H9 (cell line): ENCODE results near the gene RYR1. TPM values are rescaled to one million over a fixed set of nuclear protein-coding genes. Genes with fewer than 3 reads are reported as not detected.

ENCODE experiments used
- DNase-seq: peaks from one replicate; pipeline ENCODE4 v3.0.0-alpha.2; 2017
- H2AFZ ChIP-seq: one replicate; pipeline ENCODE4 v1.6.1; 2013; ENCODE audit warnings: mild to moderate bottlenecking, low read length, control low read depth, moderate library complexity
- H2AK5ac ChIP-seq: 2 replicates; pipeline ENCODE4 v1.6.1; 2013; ENCODE audit warnings: low read length, control low read depth, mixed read lengths; ENCODE audit not compliant: insufficient read length
- H2BK120ac ChIP-seq: one replicate; pipeline ENCODE4 v1.6.1; 2013; ENCODE audit warnings: low read depth, mild to moderate bottlenecking, low read length, control low read depth, inconsistent platforms; ENCODE audit not compliant: poor library complexity, severe bottlenecking
- H2BK12ac ChIP-seq: 2 replicates; pipeline ENCODE4 v1.6.1; 2013; ENCODE audit warnings: low read length, control low read depth, mixed read lengths, low read depth; ENCODE audit not compliant: insufficient read length
- H2BK15ac ChIP-seq: 2 replicates; pipeline ENCODE4 v1.6.1; 2013; ENCODE audit warnings: low read depth, low read length, control low read depth
- H2BK20ac ChIP-seq: one replicate; pipeline ENCODE4 v1.6.1; 2013; ENCODE audit warnings: low read depth, mild to moderate bottlenecking, low read length, control low read depth, inconsistent platforms; ENCODE audit not compliant: poor library complexity, severe bottlenecking
- H2BK5ac ChIP-seq: 2 replicates; pipeline ENCODE4 v1.6.1; 2013; ENCODE audit warnings: low read length, control low read depth, mixed read lengths; ENCODE audit not compliant: insufficient read length
- H3K14ac ChIP-seq: 2 replicates; pipeline ENCODE4 v1.6.1; 2013; ENCODE audit warnings: low read length, control low read depth; ENCODE audit not compliant: insufficient read depth
- H3K18ac ChIP-seq: 2 replicates; pipeline ENCODE4 v1.6.1; 2013; ENCODE audit warnings: low read depth, mild to moderate bottlenecking, mixed read lengths, low read length, control low read depth; ENCODE audit not compliant: insufficient read length
- H3K23ac ChIP-seq: 2 replicates; pipeline ENCODE4 v1.6.1; 2013; ENCODE audit warnings: low read length, control low read depth, mixed read lengths, low read depth; ENCODE audit not compliant: insufficient read length
- H3K23me2 ChIP-seq: 2 replicates; pipeline ENCODE4 v1.6.1; 2013; ENCODE audit warnings: low read depth, mild to moderate bottlenecking, mixed read lengths, low read length, control low read depth; ENCODE audit not compliant: insufficient read length, poor library complexity, severe bottlenecking
- H3K27ac ChIP-seq: 2 replicates; pipeline ENCODE4 v1.5.1; 2013; ENCODE audit warnings: low read length, control low read depth, mixed read lengths, low read depth; ENCODE audit not compliant: insufficient read length
- H3K27me3 ChIP-seq: 2 replicates; pipeline ENCODE4 v1.6.1; 2013; ENCODE audit warnings: low read length, control low read depth, inconsistent platforms; ENCODE audit not compliant: insufficient read depth
- H3K4ac ChIP-seq: 2 replicates; pipeline ENCODE4 v1.6.1; 2013; ENCODE audit warnings: low read depth, mild to moderate bottlenecking, control low read depth, inconsistent platforms, low read length, moderate library complexity
- H3K4me1 ChIP-seq: 2 replicates; pipeline ENCODE4 v1.6.1; 2013; ENCODE audit warnings: low read length, control low read depth, inconsistent platforms; ENCODE audit not compliant: insufficient read depth
- H3K4me2 ChIP-seq: 2 replicates; pipeline ENCODE4 v1.6.1; 2013; ENCODE audit warnings: low read length, control low read depth, mixed read lengths; ENCODE audit not compliant: insufficient read length, insufficient read depth
- H3K56ac ChIP-seq: 2 replicates; pipeline ENCODE4 v1.6.1; 2013; ENCODE audit warnings: low read depth, mild to moderate bottlenecking, mixed read lengths, low read length, control low read depth; ENCODE audit not compliant: insufficient read length
- H3K79me1 ChIP-seq: 2 replicates; pipeline ENCODE4 v1.6.1; 2013; ENCODE audit warnings: low read depth, mild to moderate bottlenecking, moderate library complexity, low read length, control low read depth, inconsistent platforms; ENCODE audit not compliant: insufficient read depth, poor library complexity, severe bottlenecking
- H3K79me2 ChIP-seq: 2 replicates; pipeline ENCODE4 v1.6.1; 2013; ENCODE audit warnings: low read length, control low read depth, inconsistent platforms; ENCODE audit not compliant: insufficient read depth
- H3K9ac ChIP-seq: 2 replicates; pipeline ENCODE4 v1.6.1; 2013; ENCODE audit warnings: low read length, control low read depth, mixed read lengths; ENCODE audit not compliant: insufficient read length; ENCODE audit errors: extremely low read depth
- H3K9me3 ChIP-seq: one replicate; pipeline ENCODE4 v1.6.1; 2013; ENCODE audit warnings: low read depth, low read length, inconsistent platforms; ENCODE audit not compliant: control insufficient read depth
- H3T11ph ChIP-seq: one replicate; pipeline ENCODE4 v1.6.1; 2013; ENCODE audit warnings: mild to moderate bottlenecking, low read length, control low read depth, inconsistent platforms
- H4K20me1 ChIP-seq: one replicate; pipeline ENCODE4 v1.6.1; 2013; ENCODE audit not compliant: control insufficient read depth, insufficient read length, insufficient read depth
- H4K5ac ChIP-seq: 2 replicates; pipeline ENCODE4 v1.6.1; 2013; ENCODE audit warnings: low read depth, mild to moderate bottlenecking, mixed read lengths, low read length, control low read depth; ENCODE audit not compliant: insufficient read length
- H4K8ac ChIP-seq: replicated peaks from 2 replicates; pipeline ENCODE4 v1.6.1; 2013; ENCODE audit warnings: low read length, control low read depth, mixed read lengths, low read depth; ENCODE audit not compliant: insufficient read length
- H4K91ac ChIP-seq: 2 replicates; pipeline ENCODE4 v1.6.1; 2013; ENCODE audit warnings: low read depth, mild to moderate bottlenecking, moderate library complexity, mixed read lengths, low read length, control low read depth; ENCODE audit not compliant: insufficient read length
- H3K27ac Mint-ChIP-seq, 3 experiments: 2 replicates in 2 of 3; 3 replicates in 1 of 3; pipeline ENCODE4 v1.8.0; 2020 to 2021; ENCODE audit warnings: mixed read lengths in 3 of 3, mild to moderate bottlenecking in 1 of 3, moderate library complexity in 1 of 3
- H3K27me3 Mint-ChIP-seq: 2 replicates; pipeline ENCODE4 v1.8.0; 2021; ENCODE audit warnings: low read depth, mild to moderate bottlenecking, moderate library complexity, mixed read lengths
- H3K36me3 Mint-ChIP-seq, 3 experiments: 2 replicates in 2 of 3; 3 replicates in 1 of 3; pipeline ENCODE4 v1.8.0; 2020 to 2021; ENCODE audit warnings: low read depth in 3 of 3, mixed read lengths in 3 of 3; ENCODE audit not compliant: insufficient read depth in 1 of 3
- H3K4me1 Mint-ChIP-seq, 2 experiments: 2 replicates each; pipeline ENCODE4 v1.8.0; 2020; ENCODE audit warnings: mixed read lengths in 2 of 2
- H3K4me3 Mint-ChIP-seq, 2 experiments: 2 replicates in 1 of 2; 3 replicates in 1 of 2; pipeline ENCODE4 v1.8.0; 2020 to 2021; ENCODE audit warnings: mild to moderate bottlenecking in 2 of 2, mixed read lengths in 2 of 2, moderate library complexity in 1 of 2
- H3K9me3 Mint-ChIP-seq, 2 experiments: 2 replicates in 1 of 2; 3 replicates in 1 of 2; pipeline ENCODE4 v1.8.0; 2020; ENCODE audit warnings: mild to moderate bottlenecking in 2 of 2, mixed read lengths in 2 of 2, moderate library complexity in 1 of 2
- CTCF ChIP-seq: fragments of 200-600 bp; sonication (generic); conservative IDR thresholded peaks from 3 replicates; pipeline ENCODE4 v1.8.0; 2021; ENCODE audit warnings: antibody characterized with exemption, mild to moderate bottlenecking
- WGBS: extraction: QIAGEN DNeasy Blood & Tissue Kit; methylation state at CpG from one replicate; pipeline ENCODE4 v1.1.7; 2013; ENCODE audit warnings: missing lambda C conversion rate, low lambda C conversion rate, mixed read lengths; ENCODE audit not compliant: insufficient read length; ENCODE audit errors: extremely low coverage; 5-methylcytosine and 5-hydroxymethylcytosine counted together
- total RNA-seq: library from RNA; stranded (reverse); gene quantifications from 2 replicates; pipeline ENCODE4 v1.2.1, GENCODE V29; 2021

Gene RYR1
- total RNA-seq, 1 experiment from 2014 or later = 8.9 TPM

- Histone ChIP-seq H3K4ac (no peak overlapping the region), H4K8ac (no peak overlapping the region), H4K20me1 (no peaks in the 10 kb centered on the region), H2BK5ac (no peak overlapping the region), H2AFZ (no peak overlapping the region), H3K9me3 (no peaks in the 10 kb centered on the region), H4K91ac (no peak overlapping the region), H3K18ac (peak overlapping the region; percentile 8), H3K4me1 (no peaks in the 10 kb centered on the region), H3K79me2 (no peaks in the 10 kb centered on the region), H2BK120ac (no peak overlapping the region), H3K4me2 (peak overlapping the region; percentile 45), H2AK5ac (no peak overlapping the region), H3K14ac (0 out of 2 replicates have a peak overlapping the region, but pooled peaks have one; percentile 10), H2BK12ac (no peak overlapping the region), H3K23me2 (peaks cover 14% of the 10 kb centered on the region), H3K27me3 (no peaks in the 10 kb centered on the region), H3K9ac (no peak overlapping the region), H3K56ac (no peak overlapping the region), H2BK20ac (no peak overlapping the region), H3K27ac (no peak overlapping the region), H3K23ac (no peak overlapping the region), H3T11ph (no peak overlapping the region), H4K5ac (no peak overlapping the region), H2BK15ac (no peak overlapping the region), H3K79me1 (no peaks in the 10 kb centered on the region)
- peak; percentile 30; the same call in 1 of the 3 replicates for TF ChIP-seq CTCF
- H3K4me1 Mint-ChIP-seq = peaks cover 12 to 13% of the 10 kb centered on the region in 2 experiments
- DNase-seq = peak; percentile 94
- no CpG with 5 or more reads among the region's 49 CpGs for WGBS
- peaks cover 29% of the 10 kb centered on the region for H3K27me3 Mint-ChIP-seq
- no peaks in the 10 kb centered on the region for H3K36me3 Mint-ChIP-seq
- H3K4me3 Mint-ChIP-seq = peak overlapping the region; percentile 84
- H3K9me3 Mint-ChIP-seq = no peaks in the 10 kb centered on the region
- peak overlapping the region; percentile 15 to 95 (median 59); a peak in 5 of 7 replicates for H3K27ac Mint-ChIP-seq
Observed at GRCh38 chr19:38417544-38418506, 15.7 kb upstream of the RYR1 start.
